Muscle of leg (tissue), 11 donors: ENCODE results near the gene AKT1. TPM values are rescaled to one million over a fixed set of nuclear protein-coding genes. Genes with fewer than 3 reads are reported as not detected.
"Not testable (repeated sequence)": the region's sequence is repeated elsewhere in the genome, so short reads cannot be mapped to it uniquely, and the experiment has no call there.

ENCODE experiments used
- DNase-seq: peaks from one replicate; pipeline ENCODE4 v3.0.0; 2013
- H3K27ac ChIP-seq: one replicate; pipeline ENCODE4 v1.5.1; 2013; ENCODE audit warnings: mild to moderate bottlenecking, low read length, control low read depth
- H3K27me3 ChIP-seq: one replicate; pipeline ENCODE4 v1.6.1; 2013; ENCODE audit warnings: low read length; ENCODE audit not compliant: control insufficient read depth, insufficient read depth
- H3K36me3 ChIP-seq: one replicate; pipeline ENCODE4 v1.6.1; 2013; ENCODE audit warnings: low read length; ENCODE audit not compliant: control insufficient read depth, insufficient read depth
- H3K4me1 ChIP-seq: one replicate; pipeline ENCODE4 v1.6.1; 2013; ENCODE audit warnings: low read length; ENCODE audit not compliant: control insufficient read depth, insufficient read depth
- H3K4me3 ChIP-seq: one replicate; pipeline ENCODE4 v1.5.1; 2013; ENCODE audit warnings: low read length, control low read depth
- H3K9me3 ChIP-seq: replicated peaks from 2 replicates; pipeline ENCODE4 v1.6.1; 2013; ENCODE audit warnings: low read depth, low read length; ENCODE audit not compliant: control insufficient read depth
- WGBS: methylation state at CpG from one replicate; pipeline ENCODE4 v1.1.5; 2013; ENCODE audit warnings: missing lambda C conversion rate; ENCODE audit not compliant: insufficient coverage; 5-methylcytosine and 5-hydroxymethylcytosine counted together
- polyA plus RNA-seq, 8 donors: library from polyadenylated mRNA; unstranded; fragments of 120-200 nt; gene quantifications; one replicate each; pipeline versions ENCODE4 v1.2.1 to v1.2.3, GENCODE V29; 2013; ENCODE audit warnings: inconsistent platforms in 1 of 8, low replicate concordance in 1 of 8; ENCODE audit not compliant: insufficient read length in 8 of 8, insufficient read depth in 1 of 8
- total RNA-seq: library from RNA; stranded (reverse); fragments of 120-200 nt; gene quantifications from one replicate; pipeline ENCODE4 v1.2.4, GENCODE V29; 2013

The AKT1 gene
- total and polyA plus RNA-seq, 9 donors = 135 to 255 (median 217) TPM

DNA sequence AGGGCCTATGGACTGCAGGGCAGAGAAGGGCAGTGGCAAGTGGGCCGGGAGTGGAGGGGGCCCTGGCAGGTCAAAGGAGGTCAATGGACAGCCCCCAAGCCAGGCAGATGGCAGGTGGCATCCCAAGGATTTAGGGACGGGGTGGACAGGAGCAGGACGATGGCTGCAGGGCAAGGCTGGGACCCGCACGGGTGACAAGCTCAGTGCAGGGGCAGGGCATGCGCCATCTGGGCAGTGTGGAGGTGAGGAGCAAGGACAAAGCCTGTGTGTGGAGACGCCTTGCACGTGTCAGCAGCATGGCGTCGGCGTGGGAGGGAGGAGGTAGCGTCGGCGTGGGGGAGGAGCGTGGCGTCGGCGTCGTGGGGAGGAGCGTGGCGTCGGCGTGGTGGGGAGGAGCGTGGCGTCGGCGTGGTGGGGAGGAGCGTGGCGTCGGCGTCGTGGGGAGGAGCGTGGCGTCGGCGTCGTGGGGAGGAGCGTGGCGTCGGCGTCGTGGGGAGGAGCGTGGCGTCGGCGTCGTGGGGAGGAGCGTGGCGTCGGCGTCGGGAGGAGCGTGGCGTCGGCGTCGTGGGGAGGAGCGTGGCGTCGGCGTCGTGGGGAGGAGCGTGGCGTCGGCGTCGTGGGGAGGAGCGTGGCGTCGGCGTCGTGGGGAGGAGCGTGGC, 66.2 kb downstream of the AKT1 start:
- not testable (repeated sequence) for H3K27me3 ChIP-seq, H3K9me3 ChIP-seq, H3K36me3 ChIP-seq, DNase-seq, H3K4me3 ChIP-seq, H3K27ac ChIP-seq
- 84% methylated on average over 19 of the region's 73 CpGs for WGBS
- H3K4me1 ChIP-seq = peaks cover 59% of the 10 kb centered on the region

- no peak overlapping the region for H3K27ac ChIP-seq
- no peaks in the 10 kb centered on the region for H3K36me3 ChIP-seq
- H3K4me1 ChIP-seq = peaks cover 56% of the 10 kb centered on the region
- H3K4me3 ChIP-seq = no peak overlapping the region
- 79% methylated on average over 16 of the region's 17 CpGs for WGBS
- H3K27me3 ChIP-seq = no peaks in the 10 kb centered on the region
- DNase-seq = no peak
- H3K9me3 ChIP-seq = no peaks in the 10 kb centered on the region
These were observed 66.9 kb downstream of the AKT1 start for GRCh38 chr14:104728631-104729030.

DNA sequence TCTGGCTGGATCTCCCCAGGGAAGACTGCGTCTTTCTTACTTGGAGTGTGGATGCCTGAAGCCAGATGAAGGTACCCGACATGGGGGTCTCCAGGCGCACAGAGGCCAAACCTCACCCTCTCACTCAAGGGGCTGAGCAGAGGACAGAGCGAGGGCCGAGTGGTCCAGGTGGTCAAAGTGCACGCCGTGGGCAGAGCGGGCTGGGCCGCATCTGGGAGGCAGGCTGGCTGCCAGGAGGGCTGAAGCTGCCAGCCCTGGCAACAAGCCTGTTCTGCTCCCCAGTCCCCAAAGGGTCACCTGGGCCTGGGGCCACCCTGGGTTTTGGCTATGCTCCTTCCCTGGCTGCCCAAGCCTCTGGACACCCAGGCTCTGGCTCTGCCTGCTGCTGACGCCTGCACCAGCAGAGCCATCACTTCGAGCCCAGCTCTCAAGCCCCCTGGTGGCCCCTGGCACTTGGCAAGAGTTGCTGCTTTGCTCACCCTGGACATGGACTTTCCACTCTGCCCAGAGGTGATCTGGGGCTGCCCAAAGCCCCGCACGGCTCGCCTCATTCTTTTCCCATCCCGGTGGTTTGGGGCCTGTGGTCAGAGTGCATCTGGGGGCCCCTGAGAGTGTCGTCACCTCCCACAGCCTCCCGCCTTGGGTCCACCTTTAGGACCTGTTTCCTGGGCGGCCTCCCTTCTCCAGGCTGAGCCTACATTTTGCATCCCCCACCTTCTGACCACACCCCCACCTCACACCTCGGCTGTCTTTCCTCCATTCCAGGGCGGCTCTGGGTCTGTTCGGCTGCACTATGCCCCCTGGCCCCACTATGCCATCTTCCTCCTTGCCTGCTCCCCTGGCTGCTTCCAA, 68.7 kb downstream of the AKT1 start:
- H3K4me3 ChIP-seq = no peak overlapping the region
- H3K4me1 ChIP-seq = peaks cover 56% of the 10 kb centered on the region
- WGBS = 60% methylated on average over 18 of the region's 21 CpGs

GRCh38 chr14:104725772-104726548, 69.6 kb downstream of the AKT1 start:
- peak overlapping the region; percentile 59 for H3K4me3 ChIP-seq

More for the DNA sequence above, 68.7 kb downstream of the AKT1 start:
- no peak for DNase-seq
- Histone ChIP-seq H3K27me3 (no peaks in the 10 kb centered on the region), H3K36me3 (no peaks in the 10 kb centered on the region), H3K27ac (no peak overlapping the region), H3K9me3 (no peaks in the 10 kb centered on the region)

GRCh38 chr14:104724981-104725771, 70.4 kb downstream of the AKT1 start:
- WGBS = 8% methylated on average over 24 of the region's 24 CpGs
- Histone ChIP-seq H3K27ac (peak overlapping the region; percentile 71), H3K4me1 (peaks cover 53% of the 10 kb centered on the region), H3K27me3 (no peaks in the 10 kb centered on the region), H3K36me3 (no peaks in the 10 kb centered on the region), H3K9me3 (no peaks in the 10 kb centered on the region), H3K4me3 (peak overlapping the region; percentile 59)
- peak; percentile 92 for DNase-seq

More at GRCh38 chr14:104725772-104726548, 69.6 kb downstream of the AKT1 start:
- 59% methylated on average over 14 of the region's 25 CpGs for WGBS
- H3K27me3 ChIP-seq = no peaks in the 10 kb centered on the region
- H3K36me3 ChIP-seq = no peaks in the 10 kb centered on the region
- H3K27ac ChIP-seq = peak overlapping the region; percentile 71
- H3K9me3 ChIP-seq = no peaks in the 10 kb centered on the region
- H3K4me1 ChIP-seq = peaks cover 53% of the 10 kb centered on the region
- no peak for DNase-seq

DNA sequence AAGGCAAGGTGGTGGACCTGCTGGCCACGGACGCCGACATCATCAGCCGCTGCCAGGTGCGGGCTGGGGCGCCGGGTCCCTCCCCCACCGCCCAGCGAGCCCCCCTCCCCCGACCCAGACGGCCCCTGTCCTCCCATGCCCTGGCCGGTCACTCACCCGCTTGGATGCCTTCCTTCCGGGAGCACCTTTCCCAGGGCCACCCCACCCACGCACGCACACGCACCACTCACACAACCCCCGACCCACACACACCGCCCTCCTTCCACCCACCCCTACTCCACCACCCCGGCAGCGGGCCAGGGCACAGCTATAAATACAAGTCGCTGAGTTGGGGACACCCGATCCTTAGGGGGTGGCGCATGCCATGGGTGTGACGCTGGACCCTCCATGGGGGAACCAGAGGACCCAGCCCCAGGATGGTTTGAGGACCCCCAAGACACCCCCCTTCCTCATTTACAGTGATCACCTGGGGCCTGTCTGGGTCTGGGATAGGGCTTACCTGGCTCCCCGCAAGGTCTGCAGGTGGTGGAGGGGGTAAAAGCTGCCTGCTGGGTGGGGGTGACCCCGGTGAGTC, 71.1 kb downstream of the AKT1 start:
- H3K27ac ChIP-seq = peak overlapping the region; percentile 71
- peaks cover 53% of the 10 kb centered on the region for H3K4me1 ChIP-seq
- peaks cover 7% of the 10 kb centered on the region for H3K36me3 ChIP-seq
- peak; percentile 68 for DNase-seq
- no peaks in the 10 kb centered on the region for H3K9me3 ChIP-seq
- peak overlapping the region; percentile 59 for H3K4me3 ChIP-seq
- WGBS = 2% methylated on average over 25 of the region's 27 CpGs
- H3K27me3 ChIP-seq = no peaks in the 10 kb centered on the region

- no peaks in the 10 kb centered on the region for H3K9me3 ChIP-seq
- no peaks in the 10 kb centered on the region for H3K27me3 ChIP-seq
- peaks cover 13% of the 10 kb centered on the region for H3K36me3 ChIP-seq
- H3K4me3 ChIP-seq = peak within 1 kb of the TSS; percentile 59
- peak; percentile 70 for DNase-seq
- peaks cover 57% of the 10 kb centered on the region for H3K4me1 ChIP-seq
- WGBS = 2% methylated on average over 64 of the region's 82 CpGs
- H3K27ac ChIP-seq = peak within 1 kb of the TSS; percentile 87
These were observed 71.7 kb downstream of the AKT1 start, which contains the start of gene ADSS1 for GRCh38 chr14:104723651-104724406. Gene ADSS1 (plus strand): TSS chr14:104724229. CDS start chr14:104724271, 42 bp downstream.

GRCh38 chr14:104722938-104723650, 72.5 kb downstream of the AKT1 start:
- no peaks in the 10 kb centered on the region for H3K9me3 ChIP-seq
- 48% methylated on average over 22 of the region's 26 CpGs for WGBS
- H3K4me3 ChIP-seq = no peak overlapping the region
- no peak for DNase-seq
- H3K4me1 ChIP-seq = peaks cover 64% of the 10 kb centered on the region
- H3K36me3 ChIP-seq = peaks cover 19% of the 10 kb centered on the region
- no peaks in the 10 kb centered on the region for H3K27me3 ChIP-seq
- H3K27ac ChIP-seq = peak overlapping the region; percentile 87
